ENCODE measurements around the gene DYNC1LI2.
"Not testable (repeated sequence)": the region's sequence is repeated elsewhere in the genome, so short reads cannot be mapped to it uniquely, and the experiment has no call there.

Gene DYNC1LI2

GRCh38 chr16:66695935-66696668 lies 55.3 kb downstream of the DYNC1LI2 start:
- peak; percentile 8 for DNase-seq

GRCh38 chr16:66695471-66695934 lies 55.9 kb downstream of the DYNC1LI2 start:
- DNase-seq = no peak

- no peak for DNase-seq
Observed at GRCh38 chr16:66693149-66693548, 58.3 kb downstream of the DYNC1LI2 start.

- DNase-seq = no peak
Observed at GRCh38 chr16:66692341-66692740, 59.1 kb downstream of the DYNC1LI2 start.

GRCh38 chr16:66691234-66691633 lies 60.2 kb downstream of the DYNC1LI2 start:
- no peak for DNase-seq

- DNase-seq = no peak
Observed at GRCh38 chr16:66690106-66690847, 61.1 kb downstream of the DYNC1LI2 start.

- DNase-seq = no peak
Observed at GRCh38 chr16:66689282-66689681, 62.1 kb downstream of the DYNC1LI2 start.

GRCh38 chr16:66687906-66688625 lies 63.3 kb downstream of the DYNC1LI2 start:
- DNase-seq = no peak

GRCh38 chr16:66685501-66686115 lies 65.8 kb downstream of the DYNC1LI2 start:
- DNase-seq = not testable (repeated sequence)

GRCh38 chr16:66682271-66682670 lies 69.1 kb downstream of the DYNC1LI2 start:
- no peak for DNase-seq

GRCh38 chr16:66681676-66682075 lies 69.7 kb downstream of the DYNC1LI2 start:
- no peak for DNase-seq

GRCh38 chr16:66678337-66678736 lies 73.1 kb downstream of the DYNC1LI2 start:
- DNase-seq = no peak

GRCh38 chr16:66677836-66678235 lies 73.6 kb downstream of the DYNC1LI2 start:
- no peak for DNase-seq

GRCh38 chr16:66677179-66677578 lies 74.2 kb downstream of the DYNC1LI2 start:
- DNase-seq = no peak

- no peak for DNase-seq
Observed at GRCh38 chr16:66676599-66676998, 74.8 kb downstream of the DYNC1LI2 start.

GRCh38 chr16:66673691-66674090 lies 77.7 kb downstream of the DYNC1LI2 start:
- no peak for DNase-seq
